ENCODE measurements around the gene NOL7. TPM values are rescaled to one million over a fixed set of nuclear protein-coding genes. Genes with fewer than 3 reads are reported as not detected.
A peak's percentile ranks its signal among the peaks of the same experiment; 100 is the strongest.

The NOL7 gene
- 10 to 100 TPM; 47.8 to 52.9 TPM for total RNA-seq
- 63.0 TPM for polyA plus RNA-seq (2013, experiment 1 of 2)
- polyA plus RNA-seq (2013, experiment 2 of 2), result 63.5 TPM
- long read RNA-seq, experiment 1, transcript NOL7-202 (8 exons, 1,184 nt), result major isoform, 25 of 30 reads
- long read RNA-seq, experiment 1, partial matches to known transcripts, result 3 of 30 reads
- long read RNA-seq, experiment 1, other reads (novel, unspliced or antisense), result 2 of 30 reads
- long read RNA-seq, experiment 2, transcript NOL7-202 (8 exons, 1,184 nt), result major isoform, 78 of 79 reads
- long read RNA-seq, experiment 2, partial matches to known transcripts, result 0 of 79 reads
- long read RNA-seq, experiment 2, other reads (novel, unspliced or antisense), result 0 of 79 reads
- long read RNA-seq, experiment 3, transcript NOL7-202 (8 exons, 1,184 nt), result major isoform, 65 of 73 reads
- long read RNA-seq, experiment 3, partial matches to known transcripts, result 5 of 73 reads
- long read RNA-seq, experiment 3, other reads (novel, unspliced or antisense), result 1 of 73 reads
- long read RNA-seq, experiment 4, transcript NOL7-202 (8 exons, 1,184 nt), result major isoform, 114 of 119 reads
- long read RNA-seq, experiment 4, partial matches to known transcripts, result 2 of 119 reads
- long read RNA-seq, experiment 4, other reads (novel, unspliced or antisense), result 2 of 119 reads

GRCh38 chr6:13614926-13615791, at the start of gene NOL7:
Gene NOL7, plus strand, starts transcription at chr6:13615335. Its CDS starts 24 bp downstream, at chr6:13615359.
- TF ChIP-seq CTCF (conservative IDR thresholded peaks at IDR 0.05), result peak; percentile 88
- Histone ChIP-seq H3K4me3 (ENCODE audit: low read length) (peak within 1 kb of the TSS; percentile 97), H3K9me3 (ENCODE audit: control insufficient read depth, low read length) (no peaks in the 10 kb centered on the region), H3K27ac (ENCODE audit: low read depth, low read length) (peak within 1 kb of the TSS; percentile 79), H3K36me3 (ENCODE audit: control insufficient read depth, insufficient read depth, low read length) (peaks cover 34% of the 10 kb centered on the region), H3K9ac (ENCODE audit: extremely low read depth, low read length, poor library complexity, severe bottlenecking) (peak within 1 kb of the TSS; percentile 83), H3K27me3 (ENCODE audit: control insufficient read depth, insufficient read depth, low read length, poor library complexity, severe bottlenecking) (no peaks in the 10 kb centered on the region), H3K4me1 (ENCODE audit: control insufficient read depth, insufficient read depth, low read length) (peaks cover 3% of the 10 kb centered on the region)
- peak within 1 kb of the TSS; percentile 99 for H3K4me3 Mint-ChIP-seq
- peak; percentile 98 for DNase-seq
- H3K27ac Mint-ChIP-seq, result peak within 1 kb of the TSS; percentile 97
- 0% methylated on average over 35 to 85 of the region's 85 CpGs for WGBS, 2 experiments (ENCODE audit: insufficient coverage in 1 of 2, insufficient read length in 1 of 2)
- peaks cover 32% of the 10 kb centered on the region for H3K36me3 Mint-ChIP-seq (ENCODE audit: low read depth)
- H3K9me3 Mint-ChIP-seq, result no peaks in the 10 kb centered on the region
- H3K27me3 Mint-ChIP-seq (ENCODE audit: insufficient read depth), result no peaks in the 10 kb centered on the region
- peaks cover 18% of the 10 kb centered on the region for H3K4me1 Mint-ChIP-seq

- TF ChIP-seq CTCF (conservative IDR thresholded peaks at IDR 0.05), result no peak
- H3K27ac Mint-ChIP-seq, result no peak overlapping the region
- Histone ChIP-seq H3K27me3 (ENCODE audit: control insufficient read depth, insufficient read depth, low read length, poor library complexity, severe bottlenecking) (no peaks in the 10 kb centered on the region), H3K36me3 (ENCODE audit: control insufficient read depth, insufficient read depth, low read length) (no peaks in the 10 kb centered on the region), H3K9me3 (ENCODE audit: control insufficient read depth, low read length) (no peaks in the 10 kb centered on the region), H3K4me1 (ENCODE audit: control insufficient read depth, insufficient read depth, low read length) (no peaks in the 10 kb centered on the region), H3K27ac (ENCODE audit: low read depth, low read length) (no peak overlapping the region), H3K4me3 (ENCODE audit: low read length) (no peak overlapping the region), H3K9ac (ENCODE audit: extremely low read depth, low read length, poor library complexity, severe bottlenecking) (no peak overlapping the region)
- H3K4me1 Mint-ChIP-seq, result peaks cover 6% of the 10 kb centered on the region
- H3K36me3 Mint-ChIP-seq (ENCODE audit: low read depth), result no peaks in the 10 kb centered on the region
- H3K4me3 Mint-ChIP-seq, result no peak overlapping the region
- no peak for DNase-seq
- no peaks in the 10 kb centered on the region for H3K27me3 Mint-ChIP-seq (ENCODE audit: insufficient read depth)
- no peaks in the 10 kb centered on the region for H3K9me3 Mint-ChIP-seq
- WGBS, 2 experiments (ENCODE audit: insufficient coverage in 1 of 2, insufficient read length in 1 of 2), result 84 to 92% methylated on average over 2 to 4 of the region's 4 CpGs
Observed at GRCh38 chr6:13565921-13566320, 49.2 kb upstream of the NOL7 start.

GRCh38 chr6:13566500-13566899, 48.6 kb upstream of the NOL7 start:
- H3K4me1 Mint-ChIP-seq, result peaks cover 6% of the 10 kb centered on the region
- H3K27ac Mint-ChIP-seq, result no peak overlapping the region
- no peak for DNase-seq
- Histone ChIP-seq H3K27ac (ENCODE audit: low read depth, low read length) (no peak overlapping the region), H3K36me3 (ENCODE audit: control insufficient read depth, insufficient read depth, low read length) (no peaks in the 10 kb centered on the region), H3K4me3 (ENCODE audit: low read length) (no peak overlapping the region), H3K4me1 (ENCODE audit: control insufficient read depth, insufficient read depth, low read length) (no peaks in the 10 kb centered on the region), H3K9ac (ENCODE audit: extremely low read depth, low read length, poor library complexity, severe bottlenecking) (no peak overlapping the region), H3K27me3 (ENCODE audit: control insufficient read depth, insufficient read depth, low read length, poor library complexity, severe bottlenecking) (no peaks in the 10 kb centered on the region), H3K9me3 (ENCODE audit: control insufficient read depth, low read length) (no peaks in the 10 kb centered on the region)
- H3K27me3 Mint-ChIP-seq (ENCODE audit: insufficient read depth), result no peaks in the 10 kb centered on the region
- TF ChIP-seq CTCF (conservative IDR thresholded peaks at IDR 0.05), result no peak
- H3K4me3 Mint-ChIP-seq, result no peak overlapping the region
- no peaks in the 10 kb centered on the region for H3K9me3 Mint-ChIP-seq
- 93 to 95% methylated on average over 3 of the region's 3 CpGs for WGBS, 2 experiments (ENCODE audit: insufficient coverage in 1 of 2, insufficient read length in 1 of 2)
- H3K36me3 Mint-ChIP-seq (ENCODE audit: low read depth), result no peaks in the 10 kb centered on the region

All from endodermal cell (in vitro differentiated cells).